ENCODE measurements around the gene TRANK1. TPM values are rescaled to one million over a fixed set of nuclear protein-coding genes. Genes with fewer than 3 reads are reported as not detected.
"Not testable (repeated sequence)": the region's sequence is repeated elsewhere in the genome, so short reads cannot be mapped to it uniquely, and the experiment has no call there.

The TRANK1 gene
- total RNA-seq, 2 experiments from 2014 or later: 41.8 to 84.3 TPM

DNA sequence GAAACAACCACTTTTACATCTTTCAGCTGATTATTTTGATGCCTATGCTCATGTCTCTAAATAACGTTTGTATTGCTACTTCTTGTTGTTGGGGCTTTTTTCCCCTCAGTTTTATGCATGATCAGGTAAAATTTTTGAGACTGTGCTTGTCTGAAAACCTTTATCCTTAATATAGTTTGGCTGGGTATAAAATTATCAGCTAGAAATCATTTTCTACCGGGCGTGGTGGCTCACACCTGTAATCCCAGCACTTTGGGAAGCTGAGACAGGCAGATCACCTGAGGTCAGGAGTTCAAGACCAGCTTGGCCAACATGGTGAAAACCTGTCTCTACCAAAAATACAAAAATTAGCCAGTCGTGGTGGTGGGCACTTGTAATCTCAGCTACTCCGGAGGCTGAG is 3.0 kb upstream of the TRANK1 start:
- CTCF ChIA-PET: interaction anchor here (0.9 to 1.2 kb wide), 2 partner anchors 11 to 43 kb away, joined by 3 to 6 read pairs; no protein-coding TSS in a partner anchor
- not testable (repeated sequence) for H3K9me3 Mint-ChIP-seq (ENCODE audit: low read depth); H3K4me3 Mint-ChIP-seq; DNase-seq; H3K27me3 Mint-ChIP-seq; ATAC-seq; H3K27ac Mint-ChIP-seq
- H3K4me1 Mint-ChIP-seq: peaks cover 13% of the 10 kb centered on the region
- H3K36me3 Mint-ChIP-seq: peaks cover 25% of the 10 kb centered on the region

DNA sequence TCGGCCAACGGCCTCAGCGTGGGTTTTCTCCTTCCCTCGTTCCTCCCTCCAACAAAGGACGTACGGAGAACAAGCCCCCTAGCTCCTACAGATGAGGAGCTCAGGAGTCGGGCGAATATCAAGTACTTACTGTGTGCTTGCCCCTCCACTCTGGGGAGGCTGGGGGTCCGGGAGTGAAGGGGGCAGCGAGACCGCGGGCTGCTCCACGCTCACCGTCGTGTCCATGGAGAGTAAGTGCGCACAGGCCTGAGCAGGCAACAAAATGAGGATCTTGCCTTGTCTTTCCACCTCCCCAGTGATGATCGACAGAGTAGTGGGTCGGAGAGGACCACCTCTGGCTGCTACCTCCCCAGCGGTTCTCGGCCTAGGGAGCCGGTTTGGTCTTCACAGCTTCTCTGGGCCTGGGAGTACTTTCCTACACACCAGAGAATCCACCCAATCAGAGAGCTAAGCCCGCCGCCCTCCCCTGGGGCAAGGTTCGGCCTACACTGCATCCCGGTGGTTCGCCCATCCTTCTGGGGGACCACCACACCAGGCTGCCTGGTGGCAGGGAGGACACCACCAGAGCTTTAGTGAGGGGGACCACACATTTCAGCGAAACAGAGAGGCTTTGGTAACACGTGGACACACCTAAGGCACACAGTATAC is 603 bp upstream of the TRANK1 start:
- DNase-seq (no peak), ATAC-seq (no peak)
- Mint-ChIP-seq H3K9me3 (ENCODE audit: low read depth) (peaks cover 7% of the 10 kb centered on the region), H3K27ac (no peak overlapping the region), H3K27me3 (peaks cover 8% of the 10 kb centered on the region), H3K4me1 (peaks cover 13% of the 10 kb centered on the region), H3K4me3 (peak overlapping the region; percentile 72), H3K36me3 (peaks cover 25% of the 10 kb centered on the region)
- CTCF ChIA-PET: interaction anchor here (0.9 to 3.3 kb wide), 5 partner anchors 12 to 214 kb away, joined by 3 to 37 read pairs (median 5); no protein-coding TSS in a partner anchor

DNA sequence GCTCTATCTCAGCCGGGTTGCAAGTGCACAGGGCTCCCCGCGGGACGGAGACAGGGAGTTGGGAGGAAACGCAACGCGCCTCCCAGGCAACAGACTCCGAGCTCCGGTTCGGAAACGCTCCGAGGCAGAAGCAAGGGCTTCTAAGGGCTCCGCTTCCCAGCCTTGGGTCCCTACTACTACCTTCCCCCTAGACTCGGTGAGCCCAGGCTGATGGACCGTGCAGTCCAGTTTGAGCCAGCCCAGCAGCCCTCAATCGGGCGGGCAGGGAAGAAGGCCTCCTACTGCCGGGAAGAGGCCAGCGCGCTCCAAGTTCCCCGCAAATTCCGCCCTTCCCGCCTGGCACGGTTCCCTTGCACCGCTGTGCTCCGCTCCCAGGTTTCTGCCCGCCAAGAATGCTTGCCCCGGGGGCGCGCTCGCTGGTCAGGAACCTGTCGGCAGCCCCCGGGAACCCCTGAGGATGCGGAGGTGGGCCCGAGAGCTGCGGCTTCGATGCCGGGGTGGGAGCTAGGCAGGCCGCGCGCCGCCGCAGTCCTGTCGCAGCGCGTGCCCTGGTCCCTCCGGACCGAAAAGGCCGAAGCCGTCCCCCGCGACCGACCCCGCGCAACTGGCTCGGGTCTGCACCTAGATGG is 728 bp downstream of the TRANK1 start:
- Mint-ChIP-seq H3K4me1 (peaks cover 13% of the 10 kb centered on the region), H3K27ac (no peak overlapping the region), H3K36me3 (peaks cover 21% of the 10 kb centered on the region), H3K27me3 (peaks cover 3% of the 10 kb centered on the region), H3K4me3 (peak overlapping the region; percentile 68), H3K9me3 (ENCODE audit: low read depth) (peaks cover 4% of the 10 kb centered on the region)
- DNase-seq (peak; percentile 44), ATAC-seq (peak; percentile 50)
- CTCF ChIA-PET: interaction anchor here (0.6 to 3.3 kb wide), 8 partner anchors 14 to 213 kb away, joined by 3 to 37 read pairs (median 3); partner anchors contain the start of gene MLH1

DNA sequence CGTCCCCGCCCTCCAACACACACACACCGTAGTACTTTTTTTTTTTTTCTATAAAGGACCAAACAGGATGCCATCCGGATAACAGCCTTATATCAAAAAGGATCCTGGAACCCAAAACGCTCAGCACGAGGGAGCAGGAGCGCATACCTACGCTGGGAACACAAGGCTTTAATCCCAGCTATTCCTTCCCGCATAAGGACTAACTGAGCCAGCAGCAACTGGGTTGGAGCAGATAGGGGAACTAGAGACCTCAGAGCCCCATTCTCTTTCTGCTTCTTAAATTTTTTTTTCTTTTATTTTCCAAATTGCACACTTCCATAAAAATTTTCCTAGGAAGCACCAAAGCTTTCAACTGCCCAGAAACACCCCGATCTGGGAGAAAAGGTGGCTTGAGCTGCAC is 1.3 kb downstream of the TRANK1 start:
- H3K4me1 Mint-ChIP-seq: peaks cover 13% of the 10 kb centered on the region
- H3K9me3 Mint-ChIP-seq (ENCODE audit: low read depth): peaks cover 2% of the 10 kb centered on the region
- H3K27me3 Mint-ChIP-seq: peaks cover 3% of the 10 kb centered on the region
- H3K27ac Mint-ChIP-seq: no peak overlapping the region
- H3K4me3 Mint-ChIP-seq: peak overlapping the region; percentile 68
- DNase-seq: no peak
- H3K36me3 Mint-ChIP-seq: peaks cover 18% of the 10 kb centered on the region
- CTCF ChIA-PET: interaction anchor here (1.0 to 3.3 kb wide), 6 partner anchors 14 to 212 kb away, joined by 3 to 37 read pairs (median 4); no protein-coding TSS in a partner anchor
- no peak for ATAC-seq

DNA sequence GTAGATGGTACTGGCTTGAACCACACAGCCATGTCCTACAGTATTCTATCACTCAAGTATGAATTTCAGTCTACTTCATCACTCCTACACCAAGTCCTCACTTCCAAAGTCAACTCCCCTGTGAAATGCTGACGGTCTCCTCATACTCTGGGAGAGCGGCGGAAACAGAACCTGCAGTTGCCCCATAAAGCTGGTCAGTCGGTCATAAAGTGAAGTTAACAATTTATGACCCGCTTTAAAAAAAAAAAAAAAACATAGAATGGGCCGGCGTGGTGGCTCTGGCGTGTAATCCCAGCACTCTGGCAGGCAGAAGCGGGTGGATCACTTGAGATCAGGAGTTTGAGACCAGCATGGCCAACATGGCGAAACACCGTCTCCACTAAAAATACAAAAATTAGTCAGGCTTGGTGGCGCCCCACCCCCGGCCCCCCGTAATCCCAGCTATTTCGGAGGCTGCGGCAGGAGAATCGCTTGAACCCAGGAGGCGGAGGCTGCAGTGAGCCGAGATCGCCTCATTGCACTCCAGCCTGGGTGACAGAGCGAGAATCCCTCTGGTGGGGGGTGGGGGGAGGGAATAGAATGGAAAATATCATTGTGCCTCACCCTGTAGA is 2.1 kb downstream of the TRANK1 start:
- Mint-ChIP-seq H3K4me1 (peaks cover 13% of the 10 kb centered on the region), H3K27ac (no peak overlapping the region), H3K36me3 (peaks cover 13% of the 10 kb centered on the region), H3K9me3 (ENCODE audit: low read depth) (peaks cover 2% of the 10 kb centered on the region), H3K27me3 (peaks cover 3% of the 10 kb centered on the region), H3K4me3 (no peak overlapping the region)
- CTCF ChIA-PET: interaction anchor here (0.8 to 1.2 kb wide), 2 partner anchors 16 to 49 kb away, joined by 4 to 5 read pairs; no protein-coding TSS in a partner anchor
- no peak for DNase-seq
- no peak for ATAC-seq

DNA sequence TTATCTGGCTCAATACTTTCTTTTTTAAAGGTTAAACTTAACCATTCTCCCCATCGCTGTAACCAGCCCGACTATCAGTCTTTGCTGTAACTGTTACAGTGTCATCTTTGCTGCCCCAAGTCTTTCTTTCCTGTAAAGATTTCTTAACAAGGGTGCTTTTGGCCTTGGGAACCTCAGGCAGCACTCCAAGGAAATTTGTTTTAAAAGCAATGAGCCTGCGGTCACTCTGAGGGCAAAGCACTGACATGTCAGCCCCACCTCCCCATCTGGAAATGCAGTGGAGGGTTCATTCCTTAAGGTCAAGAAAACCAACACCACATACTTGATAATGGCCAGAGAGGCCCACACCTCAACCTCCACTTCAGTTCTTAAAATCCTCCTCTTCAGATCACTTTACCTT is 3.2 kb downstream of the TRANK1 start:
- no peak overlapping the region for H3K4me3 Mint-ChIP-seq
- H3K27me3 Mint-ChIP-seq: peaks cover 3% of the 10 kb centered on the region
- H3K36me3 Mint-ChIP-seq: peaks cover 6% of the 10 kb centered on the region
- peaks cover 10% of the 10 kb centered on the region for H3K4me1 Mint-ChIP-seq
- no peak for ATAC-seq
- CTCF ChIA-PET: interaction anchor here (0.8 kb wide), 1 partner anchor 50 kb away, joined by 5 read pairs; no protein-coding TSS in a partner anchor
- no peaks in the 10 kb centered on the region for H3K9me3 Mint-ChIP-seq (ENCODE audit: low read depth)
- DNase-seq: no peak
- no peak overlapping the region for H3K27ac Mint-ChIP-seq

DNA sequence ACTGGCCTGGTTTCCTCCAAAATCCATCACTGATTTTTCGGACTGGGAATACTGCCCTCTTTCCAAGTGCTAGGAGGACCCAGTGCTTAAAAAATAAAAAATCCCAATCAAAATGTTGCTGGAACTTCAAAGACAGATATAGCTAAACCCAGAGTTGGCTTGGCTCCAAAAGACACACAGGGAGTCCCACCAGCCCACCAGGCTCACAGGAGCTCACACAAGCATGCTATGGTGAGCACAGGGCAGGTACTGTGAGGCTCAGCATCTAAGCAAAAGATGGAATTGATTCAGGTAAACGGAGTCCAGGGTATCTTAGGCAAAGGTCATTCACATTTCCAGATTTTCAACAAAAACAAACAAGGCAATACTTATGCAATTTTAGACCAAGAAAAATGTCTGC is 3.7 kb downstream of the TRANK1 start:
- no peaks in the 10 kb centered on the region for H3K9me3 Mint-ChIP-seq (ENCODE audit: low read depth)
- ATAC-seq (no peak), DNase-seq (no peak)
- H3K27me3 Mint-ChIP-seq: peaks cover 3% of the 10 kb centered on the region
- peaks cover 8% of the 10 kb centered on the region for H3K4me1 Mint-ChIP-seq
- CTCF ChIA-PET: interaction anchor here (1.3 kb wide), 1 partner anchor 17 kb away, joined by 4 read pairs; no protein-coding TSS in a partner anchor
- H3K36me3 Mint-ChIP-seq: peaks cover 4% of the 10 kb centered on the region
- H3K27ac Mint-ChIP-seq: no peak overlapping the region
- no peak overlapping the region for H3K4me3 Mint-ChIP-seq

DNA sequence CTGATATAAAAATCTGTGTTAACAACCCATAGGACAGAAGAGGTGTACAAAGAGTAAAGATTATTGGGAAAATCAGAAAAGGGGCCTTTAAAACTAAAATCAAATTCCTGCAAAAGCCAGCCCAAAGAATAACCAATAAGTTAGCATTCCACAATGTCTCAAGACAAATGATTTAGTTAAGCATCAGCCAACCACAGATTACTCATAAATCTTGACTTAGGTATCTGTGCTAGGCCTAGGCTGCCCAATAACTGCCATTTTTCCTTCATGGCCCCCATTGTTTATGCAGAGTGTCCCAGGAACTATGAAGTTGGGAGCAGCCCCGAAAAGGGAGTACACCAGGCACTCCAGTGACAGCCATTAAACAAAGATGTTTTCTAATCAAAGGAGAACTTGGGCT is 7.4 kb downstream of the TRANK1 start:
- no peak for ATAC-seq
- Mint-ChIP-seq H3K27me3 (peaks cover under 1% of the 10 kb centered on the region), H3K4me3 (no peak overlapping the region), H3K27ac (no peak overlapping the region), H3K4me1 (no peaks in the 10 kb centered on the region), H3K36me3 (no peaks in the 10 kb centered on the region), H3K9me3 (ENCODE audit: low read depth) (no peaks in the 10 kb centered on the region)
- CTCF ChIA-PET: no interaction called here
- no peak for DNase-seq

DNA sequence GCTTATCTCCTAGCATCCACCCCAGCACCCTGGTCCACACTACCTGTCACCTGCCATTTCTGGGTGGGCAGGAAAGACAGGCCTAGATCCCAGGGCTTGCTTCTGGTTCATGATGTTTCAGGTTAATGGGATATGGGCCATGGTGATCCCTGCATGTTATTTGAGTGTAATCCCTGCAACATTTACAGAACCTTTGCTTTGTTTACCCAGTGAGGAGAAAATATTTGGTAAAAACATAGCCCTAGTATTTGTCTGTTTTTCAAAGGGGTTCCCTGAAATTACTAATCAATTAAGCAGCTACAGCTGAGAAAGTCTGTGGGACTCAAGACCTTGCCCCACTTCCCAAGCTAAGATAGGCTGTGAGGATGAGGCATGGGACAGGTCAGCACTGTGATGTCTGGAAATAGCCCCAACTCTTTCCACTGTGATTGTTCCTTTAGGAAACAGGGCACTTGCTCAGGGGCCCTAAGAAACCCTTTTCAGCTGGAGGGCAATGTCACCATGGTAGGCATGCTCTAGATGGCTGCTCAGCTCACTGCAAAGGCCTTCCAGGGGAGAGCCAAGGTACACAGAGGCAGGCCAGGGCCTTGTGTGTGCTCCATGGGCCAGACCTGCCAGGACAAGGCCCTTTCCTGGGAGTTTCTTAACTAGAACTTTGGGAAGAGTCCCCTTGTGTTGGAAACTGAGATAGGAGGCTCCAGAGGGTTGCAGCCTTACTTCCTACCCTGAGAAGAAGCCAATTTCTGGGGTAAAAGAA is 11.1 kb downstream of the TRANK1 start:
- no peaks in the 10 kb centered on the region for H3K9me3 Mint-ChIP-seq (ENCODE audit: low read depth)
- H3K4me3 Mint-ChIP-seq: no peak overlapping the region
- CTCF ChIA-PET: interaction anchor here (1.2 to 2.8 kb wide), 2 partner anchors 11 to 26 kb away, joined by 3 to 9 read pairs; no protein-coding TSS in a partner anchor
- H3K27ac Mint-ChIP-seq: no peak overlapping the region
- no peaks in the 10 kb centered on the region for H3K4me1 Mint-ChIP-seq
- H3K36me3 Mint-ChIP-seq: no peaks in the 10 kb centered on the region
- DNase-seq: no peak
- no peaks in the 10 kb centered on the region for H3K27me3 Mint-ChIP-seq
- no peak for ATAC-seq

DNA sequence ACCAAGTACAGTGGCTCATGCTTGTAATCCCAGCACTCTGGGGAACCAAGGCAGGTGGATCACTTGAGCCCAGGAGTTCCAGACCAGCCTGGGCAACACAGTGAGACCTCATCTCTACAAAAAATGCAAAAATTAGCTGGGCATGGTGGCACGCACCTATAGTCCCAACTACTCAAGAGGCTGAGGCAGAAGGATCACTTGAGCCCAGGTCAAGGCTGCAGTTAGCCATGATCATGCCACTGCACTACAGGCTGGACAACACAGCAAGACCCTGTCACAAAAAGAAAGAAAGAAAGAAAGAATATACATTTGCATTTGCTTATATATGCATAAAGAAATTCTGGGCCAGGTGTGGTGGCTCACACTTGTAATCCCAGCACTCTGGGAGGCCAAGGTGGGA is 13.4 kb downstream of the TRANK1 start:
- H3K9me3 Mint-ChIP-seq (ENCODE audit: low read depth); H3K4me1 Mint-ChIP-seq; H3K4me3 Mint-ChIP-seq; DNase-seq; ATAC-seq; H3K36me3 Mint-ChIP-seq; H3K27ac Mint-ChIP-seq; H3K27me3 Mint-ChIP-seq: not testable (repeated sequence)
- CTCF ChIA-PET: interaction anchor here (2.8 kb wide), 1 partner anchor 8 kb away, joined by 9 read pairs; no protein-coding TSS in a partner anchor

DNA sequence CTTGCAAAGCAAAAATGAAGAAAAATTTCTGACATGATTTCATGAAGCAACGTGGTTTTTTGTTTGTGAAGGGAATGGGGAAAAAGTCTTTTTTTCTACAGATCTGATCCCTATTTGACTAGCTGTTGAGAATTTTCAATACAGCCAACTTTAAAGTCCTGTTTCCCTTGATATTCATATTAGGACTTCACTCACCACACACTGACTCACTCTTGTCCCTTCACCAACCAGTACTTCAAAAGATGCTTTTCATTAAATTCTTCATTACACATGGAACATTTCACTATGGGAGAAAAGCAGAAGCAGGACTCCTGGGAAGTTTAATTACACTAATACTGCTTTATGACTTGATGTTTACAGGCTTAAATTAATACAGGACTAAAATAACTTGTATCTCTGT is 16.6 kb downstream of the TRANK1 start:
- H3K4me1 Mint-ChIP-seq: peaks cover 2% of the 10 kb centered on the region
- H3K27ac Mint-ChIP-seq: no peak overlapping the region
- CTCF ChIA-PET: interaction anchor here (1.0 kb wide), 1 partner anchor 30 kb away, joined by 3 read pairs; no protein-coding TSS in a partner anchor
- H3K4me3 Mint-ChIP-seq: no peak overlapping the region
- no peak for DNase-seq
- no peaks in the 10 kb centered on the region for H3K27me3 Mint-ChIP-seq
- H3K9me3 Mint-ChIP-seq (ENCODE audit: low read depth): no peaks in the 10 kb centered on the region
- H3K36me3 Mint-ChIP-seq: no peaks in the 10 kb centered on the region
- no peak for ATAC-seq

DNA sequence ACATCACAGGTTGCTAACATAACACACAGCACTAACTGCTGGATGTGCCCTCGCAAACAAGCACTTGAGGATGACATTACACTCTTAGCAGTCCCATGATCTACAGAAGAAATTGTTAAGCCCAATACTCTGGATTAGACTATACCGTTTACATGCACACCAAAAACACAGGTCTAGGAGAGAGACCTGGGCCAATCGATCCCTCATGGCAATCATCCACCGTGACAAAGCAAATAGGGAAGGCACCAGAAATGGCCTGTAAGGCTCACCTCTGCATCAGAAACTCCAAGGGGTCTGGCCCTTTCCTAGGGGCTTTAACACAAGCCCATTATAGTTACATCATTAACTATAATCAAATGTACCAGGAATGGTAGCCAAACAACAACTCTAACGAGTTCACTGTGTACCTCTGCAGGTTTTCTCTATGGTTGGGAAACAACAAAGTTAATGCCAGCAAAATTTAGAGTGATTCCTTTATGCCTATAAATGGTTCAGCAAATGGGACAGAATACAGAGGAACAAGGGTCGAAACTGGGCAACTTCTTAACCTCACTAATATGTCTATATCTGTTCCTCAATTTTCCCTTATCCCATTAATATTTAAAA is 18.5 kb downstream of the TRANK1 start:
- H3K9me3 Mint-ChIP-seq (ENCODE audit: low read depth): peaks cover 4% of the 10 kb centered on the region
- H3K27ac Mint-ChIP-seq: no peak overlapping the region
- H3K27me3 Mint-ChIP-seq: no peaks in the 10 kb centered on the region
- H3K36me3 Mint-ChIP-seq: peaks cover under 1% of the 10 kb centered on the region
- CTCF ChIA-PET: no interaction called here
- ATAC-seq (no peak), DNase-seq (no peak)
- H3K4me1 Mint-ChIP-seq: peaks cover 2% of the 10 kb centered on the region
- H3K4me3 Mint-ChIP-seq: no peak overlapping the region
